ENCODE results near the gene SMIM14.

GRCh38 chr4:39543034-39543433 is 95.6 kb downstream of the SMIM14 start:
- TF ChIP-seq POLR2A (IDR thresholded peaks at IDR 0.05; ENCODE audit: low read length), result no peak
- TF ChIP-seq GATA1 (IDR thresholded peaks at IDR 0.05; ENCODE audit: low read depth, low read length), result no peak
